ENCODE measurements around the gene SLC9A1. TPM values are rescaled to one million over a fixed set of nuclear protein-coding genes. Genes with fewer than 3 reads are reported as not detected.

SLC9A1 gene
- polyA plus RNA-seq, 1 of the 3 experiments (the other 2 are of a cell fraction), result 11.4 TPM

DNA sequence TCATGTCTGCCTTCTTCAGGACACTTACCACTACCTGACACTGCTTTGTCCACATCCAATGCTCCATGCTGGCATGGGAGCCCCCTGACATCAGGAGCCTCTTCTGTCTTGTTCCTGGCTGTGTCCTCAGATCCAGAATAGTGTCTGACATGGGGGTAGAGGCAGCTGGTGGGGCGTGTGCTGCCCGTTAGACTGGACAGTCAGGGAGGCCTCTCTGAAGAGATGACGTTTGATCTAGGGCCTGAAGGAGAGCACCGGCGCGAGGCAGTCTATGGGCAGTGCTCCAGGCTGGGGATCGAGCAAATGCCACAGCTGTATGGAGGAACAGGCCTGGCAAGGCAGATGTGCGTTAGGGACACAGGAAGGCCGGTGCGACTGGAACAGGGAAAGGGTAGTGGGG is 16.6 kb downstream of the SLC9A1 start:
- H3K9ac ChIP-seq, result no peak overlapping the region
- ChIA-PET POLR2A (interaction anchor here (1.0 kb wide), 1 partner anchor 187 kb away, joined by 3 read pairs; no protein-coding TSS in a partner anchor), CTCF (interaction anchor here (0.9 to 2.6 kb wide), 9 partner anchors 11 to 162 kb away, joined by 3 to 6 read pairs (median 4); partner anchors contain the start of gene SLC9A1)
- no peak overlapping the region for H3K4me3 ChIP-seq (ENCODE audit: low read depth in 2 of 2, low read length in 1 of 2)
- H2AFZ ChIP-seq (ENCODE audit: low read depth), result no peak overlapping the region
- H3K27ac ChIP-seq (ENCODE audit: low read depth in 2 of 2, low read length in 1 of 2), result no peak overlapping the region
- peaks cover 36% of the 10 kb centered on the region for H3K79me2 ChIP-seq (ENCODE audit: insufficient read depth)
- no peak for DNase-seq
- H3K36me3 ChIP-seq (replicated peaks in 1 of 2; ENCODE audit: control insufficient read depth in 1 of 2, insufficient read depth in 2 of 2, low read length in 1 of 2), result no peaks in the 10 kb centered on the region
- no peaks in the 10 kb centered on the region for H3F3A ChIP-seq (replicated peaks; ENCODE audit: insufficient read depth)
- H3K27me3 ChIP-seq (ENCODE audit: insufficient read depth), result no peaks in the 10 kb centered on the region
- H3K4me1 ChIP-seq (ENCODE audit: control insufficient read depth in 1 of 2, insufficient read depth in 2 of 2, low read depth in 1 of 2, low read length in 1 of 2), result peaks cover 14 to 43% of the 10 kb centered on the region in 2 experiments; a peak in 1 of 4 replicates
- no peak overlapping the region for H3K4me2 ChIP-seq
- 93% methylated on average over 10 of the region's 10 CpGs for WGBS (ENCODE audit: low lambda C conversion rate)
- TF ChIP-seq EZH2phosphoT487 (IDR thresholded peaks at IDR 0.05; ENCODE audit: borderline replicate concordance, low read depth) (no peak), POLR2AphosphoS5 (IDR thresholded peaks at IDR 0.05; ENCODE audit: low read depth, low read length) (no peak), SMC3 (IDR thresholded peaks at IDR 0.05; ENCODE audit: low read depth, low read length) (no peak), GATA2 (CRISPR knock-in tag; IDR thresholded peaks at IDR 0.05) (no peak), GABPA (IDR thresholded peaks at IDR 0.05; ENCODE audit: low read depth) (no peak), TAF1 (IDR thresholded peaks at IDR 0.05; ENCODE audit: borderline replicate concordance, low read depth, low read length) (no peak), TEAD4 (IDR thresholded peaks at IDR 0.05; ENCODE audit: borderline replicate concordance, insufficient read depth) (no peak), RXRA (IDR thresholded peaks at IDR 0.05; ENCODE audit: borderline replicate concordance, low read depth) (no peak), NRF1 (IDR thresholded peaks at IDR 0.05; ENCODE audit: low read depth, low read length) (no peak), ELF1 (IDR thresholded peaks at IDR 0.05) (no peak), YY1 (IDR thresholded peaks at IDR 0.05; ENCODE audit: low read depth) (no peak), MXI1 (IDR thresholded peaks at IDR 0.05; ENCODE audit: low read depth, low read length) (no peak)
- TF ChIP-seq, protein P1, sequence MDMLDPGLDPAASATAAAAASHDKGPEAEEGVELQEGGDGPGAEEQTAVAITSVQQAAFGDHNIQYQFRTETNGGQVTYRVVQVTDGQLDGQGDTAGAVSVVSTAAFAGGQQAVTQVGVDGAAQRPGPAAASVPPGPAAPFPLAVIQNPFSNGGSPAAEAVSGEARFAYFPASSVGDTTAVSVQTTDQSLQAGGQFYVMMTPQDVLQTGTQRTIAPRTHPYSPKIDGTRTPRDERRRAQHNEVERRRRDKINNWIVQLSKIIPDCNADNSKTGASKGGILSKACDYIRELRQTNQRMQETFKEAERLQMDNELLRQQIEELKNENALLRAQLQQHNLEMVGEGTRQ (IDR thresholded peaks at IDR 0.05; ENCODE audit: borderline replicate concordance, low read depth, low read length), result no peak
- TF ChIP-seq, protein P2, sequence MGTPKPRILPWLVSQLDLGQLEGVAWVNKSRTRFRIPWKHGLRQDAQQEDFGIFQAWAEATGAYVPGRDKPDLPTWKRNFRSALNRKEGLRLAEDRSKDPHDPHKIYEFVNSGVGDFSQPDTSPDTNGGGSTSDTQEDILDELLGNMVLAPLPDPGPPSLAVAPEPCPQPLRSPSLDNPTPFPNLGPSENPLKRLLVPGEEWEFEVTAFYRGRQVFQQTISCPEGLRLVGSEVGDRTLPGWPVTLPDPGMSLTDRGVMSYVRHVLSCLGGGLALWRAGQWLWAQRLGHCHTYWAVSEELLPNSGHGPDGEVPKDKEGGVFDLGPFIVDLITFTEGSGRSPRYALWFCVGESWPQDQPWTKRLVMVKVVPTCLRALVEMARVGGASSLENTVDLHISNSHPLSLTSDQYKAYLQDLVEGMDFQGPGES (IDR thresholded peaks at IDR 0.05; ENCODE audit: low read depth, low read length), result no peak
- TF ChIP-seq, protein P3, sequence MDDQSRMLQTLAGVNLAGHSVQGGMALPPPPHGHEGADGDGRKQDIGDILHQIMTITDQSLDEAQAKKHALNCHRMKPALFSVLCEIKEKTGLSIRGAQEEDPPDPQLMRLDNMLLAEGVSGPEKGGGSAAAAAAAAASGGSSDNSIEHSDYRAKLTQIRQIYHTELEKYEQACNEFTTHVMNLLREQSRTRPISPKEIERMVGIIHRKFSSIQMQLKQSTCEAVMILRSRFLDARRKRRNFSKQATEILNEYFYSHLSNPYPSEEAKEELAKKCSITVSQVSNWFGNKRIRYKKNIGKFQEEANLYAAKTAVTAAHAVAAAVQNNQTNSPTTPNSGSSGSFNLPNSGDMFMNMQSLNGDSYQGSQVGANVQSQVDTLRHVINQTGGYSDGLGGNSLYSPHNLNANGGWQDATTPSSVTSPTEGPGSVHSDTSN (IDR thresholded peaks at IDR 0.05), result no peak
- H3K9me2 ChIP-seq, result no peaks in the 10 kb centered on the region
- no peaks in the 10 kb centered on the region for H3K9me3 ChIP-seq
- 0 out of 2 replicates have a peak, but pooled peaks cover 5% of the 10 kb centered on the region for H4K20me1 ChIP-seq (ENCODE audit: insufficient read depth)
